ENCODE data around the gene NPEPL1.

- no peak for TF ChIP-seq POLR2AphosphoS5 (IDR thresholded peaks at IDR 0.05)
- TF ChIP-seq, protein P1, sequence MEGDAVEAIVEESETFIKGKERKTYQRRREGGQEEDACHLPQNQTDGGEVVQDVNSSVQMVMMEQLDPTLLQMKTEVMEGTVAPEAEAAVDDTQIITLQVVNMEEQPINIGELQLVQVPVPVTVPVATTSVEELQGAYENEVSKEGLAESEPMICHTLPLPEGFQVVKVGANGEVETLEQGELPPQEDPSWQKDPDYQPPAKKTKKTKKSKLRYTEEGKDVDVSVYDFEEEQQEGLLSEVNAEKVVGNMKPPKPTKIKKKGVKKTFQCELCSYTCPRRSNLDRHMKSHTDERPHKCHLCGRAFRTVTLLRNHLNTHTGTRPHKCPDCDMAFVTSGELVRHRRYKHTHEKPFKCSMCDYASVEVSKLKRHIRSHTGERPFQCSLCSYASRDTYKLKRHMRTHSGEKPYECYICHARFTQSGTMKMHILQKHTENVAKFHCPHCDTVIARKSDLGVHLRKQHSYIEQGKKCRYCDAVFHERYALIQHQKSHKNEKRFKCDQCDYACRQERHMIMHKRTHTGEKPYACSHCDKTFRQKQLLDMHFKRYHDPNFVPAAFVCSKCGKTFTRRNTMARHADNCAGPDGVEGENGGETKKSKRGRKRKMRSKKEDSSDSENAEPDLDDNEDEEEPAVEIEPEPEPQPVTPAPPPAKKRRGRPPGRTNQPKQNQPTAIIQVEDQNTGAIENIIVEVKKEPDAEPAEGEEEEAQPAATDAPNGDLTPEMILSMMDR (IDR thresholded peaks at IDR 0.05): no peak
- no peak for TF ChIP-seq EP300 (IDR thresholded peaks at IDR 0.05)
- TF ChIP-seq POLR2A (IDR thresholded peaks at IDR 0.05): no peak
Observed at GRCh38 chr20:58646257-58646656, 46.3 kb upstream of the NPEPL1 start.
